SK-N-MC (cell line): Measurements from ENCODE around the gene B9D1.

ENCODE experiments used
- DNase-seq: peaks from one replicate; pipeline ENCODE4 v3.0.0-alpha.2; 2011; ENCODE audit warnings: low read depth, low spot score
- H3K27ac ChIP-seq: fragments of 200-600 bp; sonication (generic); 2 replicates; pipeline ENCODE4 v1.5.1; 2016; ENCODE audit warnings: mixed run types
- H3K36me3 ChIP-seq: fragments of 200-600 bp; sonication (generic); 2 replicates; pipeline ENCODE4 v1.6.1; 2017; ENCODE audit warnings: antibody characterized with exemption, low read length, mixed read lengths; ENCODE audit not compliant: insufficient read depth
- H3K4me3 ChIP-seq: fragments of 200-600 bp; sonication (generic); 2 replicates; pipeline ENCODE4 v1.5.1; 2016
- H3K9ac ChIP-seq: fragments of 200-600 bp; sonication (generic); 2 replicates; pipeline ENCODE4 v1.8.0; 2017; ENCODE audit warnings: mixed run types, mixed read lengths; ENCODE audit not compliant: insufficient read length
- H3K9me3 ChIP-seq: fragments of 200-600 bp; sonication (generic); 2 replicates; pipeline ENCODE4 v1.6.1; 2017; ENCODE audit warnings: low read depth, mild to moderate bottlenecking, antibody characterized with exemption, low read length, moderate library complexity, mixed read lengths
- EZH2 ChIP-seq: fragments of 200-600 bp; sonication (generic); IDR thresholded peaks from one replicate; pipeline ENCODE4 v1.6.1; 2017; ENCODE audit warnings: antibody characterized with exemption
- FOXP2 ChIP-seq: optimal IDR thresholded peaks from 2 replicates; pipeline ENCODE3; 2011; ENCODE audit warnings: mild to moderate bottlenecking, moderate library complexity; ENCODE audit not compliant: insufficient read depth; ENCODE audit errors: extremely low read length, control extremely low read depth
- POLR2AphosphoS5 ChIP-seq: IDR thresholded peaks from 2 replicates; pipeline ENCODE4 v1.6.1; 2012; ENCODE audit warnings: mild to moderate bottlenecking, low read depth, low read length, borderline replicate concordance

Gene B9D1

GRCh38 chr17:19362277-19363113 is at the start of gene B9D1:
B9D1 (minus strand) TSS chr17:19362723; CDS start chr17:19362569, 154 bp downstream.
- peak; percentile 28 for DNase-seq
- Histone ChIP-seq H3K9ac (peak within 1 kb of the TSS; percentile 76), H3K36me3 (no peaks in the 10 kb centered on the region), H3K4me3 (peak within 1 kb of the TSS; percentile 97), H3K9me3 (no peaks in the 10 kb centered on the region), H3K27ac (no peak within 1 kb of the TSS)
- TF ChIP-seq EZH2 = no peak
- TF ChIP-seq FOXP2 = no peak
- peak; percentile 16; the same call in 1 of the 2 replicates for TF ChIP-seq POLR2AphosphoS5

DNA sequence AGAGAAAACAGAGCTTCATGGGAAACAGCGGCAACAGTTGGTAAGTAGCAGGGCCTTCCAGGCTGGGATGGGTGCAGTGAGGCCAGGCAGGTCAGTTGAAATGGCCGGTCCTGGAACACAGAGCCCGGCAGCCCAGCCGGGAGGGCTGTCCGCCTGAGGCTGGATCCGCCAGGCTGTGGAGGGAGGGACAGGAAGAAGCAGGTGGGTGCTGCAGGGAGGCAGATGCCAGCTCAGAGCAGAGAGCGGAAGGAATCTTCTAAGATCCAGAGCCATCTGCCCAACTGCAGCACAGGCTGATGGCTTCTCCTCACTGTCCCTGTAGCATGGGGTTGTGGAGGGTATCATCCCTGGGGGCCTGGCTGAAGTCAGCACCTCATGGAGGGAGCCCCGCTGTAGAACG is 49.1 kb upstream of the B9D1 start:
- Histone ChIP-seq H3K27ac (no peak overlapping the region), H3K9ac (no peak overlapping the region)
- TF ChIP-seq FOXP2 = no peak

GRCh38 chr17:19410875-19411620 is 48.5 kb upstream of the B9D1 start, which contains the start of gene RNF112:
RNF112 (plus strand) TSS chr17:19411232; CDS start chr17:19411409, 177 bp downstream.
- Histone ChIP-seq H3K4me3 (no peak within 1 kb of the TSS), H3K36me3 (no peaks in the 10 kb centered on the region), H3K27ac (no peak within 1 kb of the TSS), H3K9ac (no peak within 1 kb of the TSS), H3K9me3 (no peaks in the 10 kb centered on the region)
- DNase-seq = no peak
- TF ChIP-seq FOXP2 (no peak), POLR2AphosphoS5 (no peak), EZH2 (no peak)

More for the DNA sequence above, 49.1 kb upstream of the B9D1 start:
- Histone ChIP-seq H3K36me3 (no peaks in the 10 kb centered on the region), H3K9me3 (no peaks in the 10 kb centered on the region), H3K4me3 (no peak overlapping the region)
- no peak for DNase-seq

DNA sequence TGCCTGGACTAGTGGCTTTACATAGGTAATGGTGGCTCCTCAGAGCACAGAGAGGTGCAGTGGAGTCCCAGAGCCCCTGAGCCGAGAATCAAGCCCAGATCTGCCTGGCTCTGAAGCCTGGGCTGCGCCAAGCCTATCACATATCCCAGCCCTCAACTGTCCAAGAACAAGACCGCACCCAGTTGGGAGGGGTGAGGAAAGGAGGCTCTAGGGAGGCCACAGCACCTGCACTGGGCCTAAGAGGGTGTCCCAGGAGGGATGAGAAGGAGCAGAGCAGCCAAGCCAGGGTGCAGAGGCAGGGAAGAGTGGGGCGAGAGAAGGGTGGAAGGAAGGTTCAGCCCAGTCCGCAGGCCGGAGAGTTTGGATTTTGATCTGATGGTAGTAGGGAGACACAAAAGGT is 47.6 kb upstream of the B9D1 start:
- no peaks in the 10 kb centered on the region for H3K36me3 ChIP-seq
- TF ChIP-seq FOXP2 (no peak), POLR2AphosphoS5 (no peak), EZH2 (no peak)
- no peak overlapping the region for H3K27ac ChIP-seq
- H3K9me3 ChIP-seq = no peaks in the 10 kb centered on the region
- DNase-seq = no peak
- H3K4me3 ChIP-seq = no peak overlapping the region
- H3K9ac ChIP-seq = no peak overlapping the region

- H3K36me3 ChIP-seq = no peaks in the 10 kb centered on the region
- TF ChIP-seq EZH2 = no peak
- no peak for DNase-seq
- no peak overlapping the region for H3K27ac ChIP-seq
- H3K9ac ChIP-seq = no peak overlapping the region
- H3K4me3 ChIP-seq = no peak overlapping the region
- no peaks in the 10 kb centered on the region for H3K9me3 ChIP-seq
Observed at GRCh38 chr17:19409509-19409908, 47.0 kb upstream of the B9D1 start.

- Histone ChIP-seq H3K4me3 (no peak overlapping the region), H3K9me3 (no peaks in the 10 kb centered on the region), H3K36me3 (no peaks in the 10 kb centered on the region), H3K27ac (no peak overlapping the region), H3K9ac (no peak overlapping the region)
- DNase-seq = no peak
- TF ChIP-seq EZH2 (no peak), POLR2AphosphoS5 (no peak), FOXP2 (no peak)
Observed at GRCh38 chr17:19409066-19409465, 46.5 kb upstream of the B9D1 start.

DNA sequence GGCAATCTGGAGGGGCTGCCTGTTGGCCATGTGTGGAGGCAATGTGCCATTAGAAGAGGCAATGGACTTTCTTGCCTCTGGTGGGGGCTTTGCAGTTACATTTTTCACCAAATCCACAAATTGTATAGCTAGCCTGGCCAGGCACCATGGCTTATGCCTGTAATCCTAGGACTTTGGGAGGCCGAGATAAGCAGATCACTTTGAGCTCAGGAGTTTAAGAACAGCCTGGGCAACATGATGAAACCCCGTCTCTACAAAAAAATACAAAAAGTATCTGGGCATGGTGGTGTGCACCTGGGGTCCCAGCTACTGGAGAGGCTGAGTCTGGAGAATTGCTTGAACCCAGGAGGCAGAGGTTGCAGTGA is 45.8 kb upstream of the B9D1 start:
- H3K36me3 ChIP-seq = no peaks in the 10 kb centered on the region
- H3K27ac ChIP-seq = no peak overlapping the region
- H3K9me3 ChIP-seq = no peaks in the 10 kb centered on the region
- no peak overlapping the region for H3K4me3 ChIP-seq
- DNase-seq = no peak
- H3K9ac ChIP-seq = no peak overlapping the region
- TF ChIP-seq FOXP2 (no peak), POLR2AphosphoS5 (no peak), EZH2 (no peak)

GRCh38 chr17:19407601-19408345 is 45.2 kb upstream of the B9D1 start:
- Histone ChIP-seq H3K36me3 (no peaks in the 10 kb centered on the region), H3K4me3 (no peak overlapping the region), H3K27ac (no peak overlapping the region), H3K9me3 (no peaks in the 10 kb centered on the region), H3K9ac (no peak overlapping the region)
- TF ChIP-seq EZH2 = no peak
- TF ChIP-seq POLR2AphosphoS5 = no peak
- TF ChIP-seq FOXP2 = no peak
- DNase-seq = no peak
